Thymus (tissue), 11 donors: ENCODE measurements around the gene CERS6. TPM values are rescaled to one million over a fixed set of nuclear protein-coding genes. Genes with fewer than 3 reads are reported as not detected.

Experiments
- DNase-seq, 9 donors: peaks; one replicate each; pipeline ENCODE4 v3.0.0-alpha.2; 2013; ENCODE audit warnings: low spot score in 9 of 9, low read depth in 6 of 9, missing footprints in 1 of 9
- H3K27ac ChIP-seq, 2 donors: one replicate each; pipeline ENCODE4 v1.5.1; 2013; ENCODE audit warnings: control low read depth in 1 of 2, low read depth in 1 of 2, low read length in 1 of 2, mild to moderate bottlenecking in 1 of 2, moderate library complexity in 1 of 2
- H3K27me3 ChIP-seq, 2 donors: one replicate each; pipeline ENCODE4 v1.5.1; 2013; ENCODE audit warnings: low read length in 1 of 2; ENCODE audit not compliant: control insufficient read depth in 2 of 2, insufficient read depth in 1 of 2
- H3K36me3 ChIP-seq, 2 donors: one replicate each; pipeline ENCODE4 v1.5.1; 2013; ENCODE audit warnings: low read length in 1 of 2, mild to moderate bottlenecking in 1 of 2, moderate library complexity in 1 of 2; ENCODE audit not compliant: control insufficient read depth in 2 of 2, insufficient read depth in 2 of 2
- H3K4me1 ChIP-seq, 2 donors: one replicate each; pipeline ENCODE4 v1.5.1; 2013; ENCODE audit warnings: low read length in 2 of 2; ENCODE audit not compliant: control insufficient read depth in 2 of 2, insufficient read depth in 2 of 2
- H3K4me3 ChIP-seq, 2 donors: one replicate each; pipeline ENCODE4 v1.5.1; 2013; ENCODE audit warnings: low read length in 2 of 2, control low read depth in 1 of 2, mild to moderate bottlenecking in 1 of 2
- H3K9me3 ChIP-seq, 2 donors: one replicate each; pipeline ENCODE4 v1.5.1; 2013; ENCODE audit warnings: low read length in 1 of 2, mild to moderate bottlenecking in 1 of 2; ENCODE audit not compliant: control insufficient read depth in 2 of 2, insufficient read depth in 1 of 2
- WGBS: extraction: QIAGEN DNeasy Blood & Tissue Kit; methylation state at CpG from one replicate; pipeline ENCODE4 v1.1.7; 2013; 5-methylcytosine and 5-hydroxymethylcytosine counted together
- polyA plus RNA-seq: library from polyadenylated mRNA; stranded (reverse); fragments of 200-250 nt; gene quantifications from one replicate; pipeline ENCODE4 v1.2.3, GENCODE V29; 2013
- total RNA-seq: library from RNA; stranded (reverse); fragments of 120-200 nt; gene quantifications from one replicate; pipeline ENCODE4 v1.2.4, GENCODE V29; 2013
- donor health status: healthy.

Gene CERS6
- total and polyA plus RNA-seq, 2 donors: 12.1 to 26.9 TPM

- no peak for DNase-seq
- WGBS: 95% methylated on average over 2 of the region's 2 CpGs
- H3K4me1 ChIP-seq: no peaks in the 10 kb centered on the region
- no peaks in the 10 kb centered on the region for H3K9me3 ChIP-seq
- no peaks in the 10 kb centered on the region for H3K27me3 ChIP-seq
- peaks cover 6 to 33% of the 10 kb centered on the region in 2 donors for H3K36me3 ChIP-seq
- no peak overlapping the region for H3K4me3 ChIP-seq
- H3K27ac ChIP-seq: no peak overlapping the region
Measured at GRCh38 chr2:168722592-168722991, 266.5 kb downstream of the CERS6 start.

GRCh38 chr2:168723275-168723899 lies 267.3 kb downstream of the CERS6 start:
- no peak overlapping the region for H3K4me3 ChIP-seq
- DNase-seq: no peak
- no peaks in the 10 kb centered on the region for H3K4me1 ChIP-seq
- 80% methylated on average over 3 of the region's 3 CpGs for WGBS
- peaks cover 6 to 32% of the 10 kb centered on the region in 2 donors for H3K36me3 ChIP-seq
- H3K27ac ChIP-seq: no peak overlapping the region
- H3K9me3 ChIP-seq: no peaks in the 10 kb centered on the region
- H3K27me3 ChIP-seq: no peaks in the 10 kb centered on the region

- H3K4me1 ChIP-seq: no peaks in the 10 kb centered on the region
- H3K4me3 ChIP-seq: no peak overlapping the region
- no peak overlapping the region for H3K27ac ChIP-seq
- H3K9me3 ChIP-seq: no peaks in the 10 kb centered on the region
- WGBS: 98% methylated on average over 3 of the region's 3 CpGs
- H3K36me3 ChIP-seq: peaks cover 3 to 13% of the 10 kb centered on the region in 2 donors
- DNase-seq: no peak
- H3K27me3 ChIP-seq: no peaks in the 10 kb centered on the region
Measured at GRCh38 chr2:168726375-168726774, 270.3 kb downstream of the CERS6 start.

- DNase-seq: no peak
- over 99% methylated on average over 5 of the region's 5 CpGs for WGBS
- H3K36me3 ChIP-seq: peaks cover 3 to 5% of the 10 kb centered on the region in 2 donors
- H3K27ac ChIP-seq: no peak overlapping the region
- no peaks in the 10 kb centered on the region for H3K4me1 ChIP-seq
- no peaks in the 10 kb centered on the region for H3K9me3 ChIP-seq
- H3K27me3 ChIP-seq: no peaks in the 10 kb centered on the region
- no peak overlapping the region for H3K4me3 ChIP-seq
Measured at GRCh38 chr2:168727904-168728470, 271.9 kb downstream of the CERS6 start.

GRCh38 chr2:168729455-168729854 lies 273.4 kb downstream of the CERS6 start:
- Histone ChIP-seq H3K36me3 (peaks cover 0 to 3% of the 10 kb centered on the region in 2 donors), H3K27ac (no peak overlapping the region), H3K4me1 (no peaks in the 10 kb centered on the region), H3K27me3 (no peaks in the 10 kb centered on the region), H3K4me3 (no peak overlapping the region), H3K9me3 (no peaks in the 10 kb centered on the region)
- WGBS: 99% methylated on average over 2 of the region's 2 CpGs
- no peak for DNase-seq

- WGBS: 96% methylated on average over 4 of the region's 4 CpGs
Measured at GRCh38 chr2:168730344-168730743, 274.3 kb downstream of the CERS6 start.

GRCh38 chr2:168731002-168731401 lies 274.9 kb downstream of the CERS6 start:
- DNase-seq: no peak
- Histone ChIP-seq H3K4me1 (no peaks in the 10 kb centered on the region), H3K36me3 (no peaks in the 10 kb centered on the region), H3K27ac (no peak overlapping the region), H3K9me3 (no peaks in the 10 kb centered on the region), H3K4me3 (no peak overlapping the region), H3K27me3 (no peaks in the 10 kb centered on the region)
- 90% methylated on average over 2 of the region's 2 CpGs for WGBS

More at GRCh38 chr2:168730344-168730743, 274.3 kb downstream of the CERS6 start:
- Histone ChIP-seq H3K36me3 (no peaks in the 10 kb centered on the region), H3K27me3 (no peaks in the 10 kb centered on the region), H3K4me1 (no peaks in the 10 kb centered on the region), H3K4me3 (no peak overlapping the region), H3K27ac (no peak overlapping the region), H3K9me3 (no peaks in the 10 kb centered on the region)
- DNase-seq: no peak

- Histone ChIP-seq H3K4me3 (no peak overlapping the region), H3K27me3 (no peaks in the 10 kb centered on the region), H3K36me3 (no peaks in the 10 kb centered on the region), H3K9me3 (no peaks in the 10 kb centered on the region), H3K4me1 (no peaks in the 10 kb centered on the region), H3K27ac (no peak overlapping the region)
- WGBS: 82% methylated on average over 3 of the region's 3 CpGs
- no peak for DNase-seq
Measured at GRCh38 chr2:168731616-168732015, 275.5 kb downstream of the CERS6 start.

GRCh38 chr2:168732100-168732499 lies 276.0 kb downstream of the CERS6 start:
- no peak for DNase-seq
- Histone ChIP-seq H3K4me3 (no peak overlapping the region), H3K27me3 (no peaks in the 10 kb centered on the region), H3K9me3 (no peaks in the 10 kb centered on the region), H3K4me1 (no peaks in the 10 kb centered on the region), H3K27ac (no peak overlapping the region), H3K36me3 (no peaks in the 10 kb centered on the region)
- WGBS: 94% methylated on average over 2 of the region's 2 CpGs
